ENCODE measurements around the gene HNRNPC. TPM values are rescaled to one million over a fixed set of nuclear protein-coding genes. Genes with fewer than 3 reads are reported as not detected.
A peak's percentile ranks its signal among the peaks of the same experiment; 100 is the strongest.
"Not testable (repeated sequence)": the region's sequence is repeated elsewhere in the genome, so short reads cannot be mapped to it uniquely, and the experiment has no call there.

Gene HNRNPC
- polyA plus RNA-seq, 12 donors: 385 to 728 (median 453) TPM; not detected in 1

DNA sequence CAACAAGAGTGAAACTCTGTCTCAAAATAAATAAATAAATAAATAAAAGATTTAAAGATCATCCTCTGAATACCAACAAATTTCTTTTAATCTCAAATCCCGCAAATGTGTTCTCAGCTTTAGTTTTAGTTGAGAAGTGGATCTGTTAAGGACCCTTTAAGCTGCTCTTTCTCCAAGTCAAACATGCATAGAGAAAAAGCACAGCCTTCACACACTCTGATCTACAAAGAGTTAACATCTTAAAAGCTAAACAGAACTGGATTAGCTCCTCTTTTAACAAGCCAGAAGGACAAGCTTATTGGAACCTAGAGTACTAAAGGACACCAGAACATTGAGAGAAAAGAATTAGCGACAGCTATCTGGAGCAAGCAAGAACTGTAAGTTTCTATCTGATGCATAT, 10.5 kb upstream of the HNRNPC start, which contains the start of gene RPGRIP1:
Gene RPGRIP1 (plus strand): TSS at position 301 of the 400 bp plus-strand sequence. CDS start 7,894 bp downstream, outside the sequence.
- DNase-seq: no peak

DNA sequence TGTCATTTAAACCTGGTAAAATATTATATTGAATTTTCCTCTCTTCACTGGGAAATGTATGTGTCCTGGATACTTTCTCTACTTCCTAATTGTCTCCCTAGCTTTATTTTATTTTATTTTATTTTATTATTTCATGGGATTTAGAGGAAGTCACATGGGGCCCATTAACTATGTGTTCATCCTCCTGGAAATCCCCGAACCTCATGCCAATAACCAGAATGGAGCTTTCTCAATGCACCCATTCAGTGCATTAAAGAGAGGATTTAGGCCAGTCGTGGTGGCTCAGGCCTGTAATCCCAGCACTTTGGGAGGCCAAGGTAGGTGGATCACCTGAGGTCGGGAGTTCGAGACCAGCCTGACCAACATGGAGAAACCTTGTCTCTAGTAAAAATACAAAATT, 9.4 kb upstream of the HNRNPC start:
- DNase-seq: no peak

DNA sequence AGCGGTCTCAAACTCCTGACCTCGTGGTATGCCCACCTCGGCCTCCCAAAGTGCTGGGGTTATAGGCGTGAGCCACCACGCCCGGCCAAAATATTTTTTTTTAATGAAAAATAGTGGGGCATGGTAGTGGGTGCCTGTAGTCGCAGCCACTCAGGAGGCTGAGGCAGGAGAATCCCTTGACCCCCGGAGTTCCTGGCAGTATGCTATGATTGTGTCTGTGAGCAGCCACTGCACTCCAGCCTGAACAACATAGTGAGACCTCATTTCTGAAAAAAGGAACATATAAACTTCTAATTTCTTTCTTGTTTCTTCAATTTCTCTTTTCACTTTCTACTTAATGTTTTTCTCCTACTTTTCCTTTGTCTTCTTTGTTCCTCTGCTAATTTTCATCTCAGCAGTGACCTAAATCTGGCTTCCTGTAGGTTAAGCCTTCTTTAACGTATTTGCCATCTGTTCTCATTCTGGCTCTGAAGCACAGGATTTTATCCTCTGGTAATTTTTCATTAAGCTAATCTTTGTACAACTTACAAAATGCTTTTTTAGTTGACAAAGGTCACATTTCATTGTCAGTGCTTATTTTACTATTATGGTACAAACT, 6.1 kb upstream of the HNRNPC start:
- no peak for DNase-seq

DNA sequence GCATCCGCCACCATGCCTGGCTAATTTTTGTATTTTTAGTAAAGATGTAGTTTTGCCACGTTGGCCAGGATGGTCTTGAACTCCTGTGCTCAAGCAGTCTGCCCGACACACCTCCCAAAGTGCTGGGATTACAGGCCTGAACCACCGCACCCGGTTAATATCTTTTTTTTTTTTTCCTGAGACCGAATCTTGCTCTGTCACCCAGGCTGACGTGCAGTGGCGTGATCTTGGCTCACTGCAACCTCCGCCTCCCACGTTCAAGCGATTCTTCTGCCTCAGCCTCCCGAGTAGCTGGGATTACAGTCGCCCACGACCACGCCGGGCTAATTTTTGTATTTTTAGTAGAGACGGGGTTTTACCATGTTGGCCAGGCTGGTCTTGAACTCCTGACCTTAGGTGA, 3.4 kb upstream of the HNRNPC start:
- not testable (repeated sequence) for DNase-seq

DNA sequence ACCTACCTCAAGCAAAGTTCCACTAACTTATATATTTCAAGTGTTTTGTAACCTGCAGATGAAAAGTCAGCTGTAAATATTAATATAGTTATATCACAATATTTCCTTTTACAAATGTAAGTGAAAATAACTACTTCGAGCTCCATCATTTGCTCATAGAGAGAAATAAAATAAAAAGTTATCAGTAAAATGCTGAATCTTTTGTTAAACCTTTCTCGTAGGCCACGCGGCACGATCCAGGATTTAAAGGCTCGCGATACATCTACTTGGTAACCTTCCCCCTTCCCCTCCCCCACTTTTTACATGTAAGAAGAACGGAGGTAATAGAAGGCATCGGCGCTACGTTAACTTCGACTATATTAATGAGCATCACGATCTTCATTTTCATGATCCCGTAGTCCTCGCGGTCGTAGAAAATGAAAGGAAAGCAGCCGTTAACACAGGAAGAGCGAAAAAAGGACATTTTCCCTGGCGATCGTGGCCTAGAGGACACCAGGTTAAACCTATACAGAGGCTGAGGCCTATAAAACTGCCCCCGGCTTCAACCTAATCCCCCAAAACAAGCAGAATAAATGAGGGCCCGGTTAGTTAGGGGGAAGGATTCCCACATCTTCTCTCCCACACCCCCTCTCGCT, 508 bp downstream of the HNRNPC start:
- peak; percentile 68 for DNase-seq

DNA sequence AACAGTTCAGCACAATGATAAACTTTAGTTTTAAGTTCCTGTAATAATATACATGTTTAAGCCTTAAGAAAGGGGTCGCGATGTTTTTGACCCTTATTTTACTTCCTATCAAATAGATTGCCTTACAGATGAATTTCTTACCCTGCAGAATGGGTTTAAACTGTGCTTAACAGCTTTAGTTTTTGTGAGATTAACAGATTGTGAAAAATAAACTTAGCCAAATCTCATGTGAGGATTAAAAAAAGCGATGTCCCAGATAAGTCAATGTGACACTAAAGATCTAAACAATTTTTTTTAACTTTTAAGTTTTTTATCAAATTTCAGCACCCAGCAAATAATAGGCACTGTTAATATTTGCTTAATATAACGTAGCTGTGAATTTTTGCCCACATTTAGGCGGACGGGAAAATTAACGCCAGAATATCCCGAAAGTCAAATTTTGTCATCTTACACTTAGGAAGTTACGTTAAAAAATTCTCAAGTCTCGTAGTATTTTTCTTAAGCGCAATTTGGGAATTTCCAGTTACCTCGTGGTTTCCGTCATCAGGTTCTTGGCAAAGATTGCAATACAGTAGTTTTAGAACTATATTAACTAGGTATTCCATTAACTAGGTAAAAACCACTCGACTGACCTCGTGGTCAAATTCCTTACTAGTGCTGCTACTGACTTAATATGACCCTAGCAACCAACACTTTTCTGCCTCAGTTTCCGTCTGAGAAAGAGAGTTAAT, 1.2 kb downstream of the HNRNPC start:
- peak; percentile 15 for DNase-seq

DNA sequence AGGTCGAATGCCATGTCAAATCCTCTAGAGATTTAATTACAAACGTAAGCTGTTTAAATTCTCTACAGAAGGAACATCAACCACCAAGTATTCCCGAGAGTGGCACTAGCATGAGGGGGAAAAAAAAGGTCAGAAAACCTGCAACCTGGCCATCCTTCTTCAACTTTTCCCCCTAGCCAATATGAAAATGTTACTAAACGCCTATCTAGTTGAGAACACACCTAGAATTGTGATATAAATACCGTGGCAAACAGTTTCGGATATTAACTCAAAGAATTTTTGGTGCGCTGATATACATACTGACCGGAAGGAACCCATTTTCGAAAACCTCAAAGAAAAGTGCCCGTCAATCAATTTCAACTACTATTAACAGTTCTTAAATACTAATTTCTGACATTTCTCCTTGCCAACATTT, 1.8 kb downstream of the HNRNPC start:
- no peak for DNase-seq

DNA sequence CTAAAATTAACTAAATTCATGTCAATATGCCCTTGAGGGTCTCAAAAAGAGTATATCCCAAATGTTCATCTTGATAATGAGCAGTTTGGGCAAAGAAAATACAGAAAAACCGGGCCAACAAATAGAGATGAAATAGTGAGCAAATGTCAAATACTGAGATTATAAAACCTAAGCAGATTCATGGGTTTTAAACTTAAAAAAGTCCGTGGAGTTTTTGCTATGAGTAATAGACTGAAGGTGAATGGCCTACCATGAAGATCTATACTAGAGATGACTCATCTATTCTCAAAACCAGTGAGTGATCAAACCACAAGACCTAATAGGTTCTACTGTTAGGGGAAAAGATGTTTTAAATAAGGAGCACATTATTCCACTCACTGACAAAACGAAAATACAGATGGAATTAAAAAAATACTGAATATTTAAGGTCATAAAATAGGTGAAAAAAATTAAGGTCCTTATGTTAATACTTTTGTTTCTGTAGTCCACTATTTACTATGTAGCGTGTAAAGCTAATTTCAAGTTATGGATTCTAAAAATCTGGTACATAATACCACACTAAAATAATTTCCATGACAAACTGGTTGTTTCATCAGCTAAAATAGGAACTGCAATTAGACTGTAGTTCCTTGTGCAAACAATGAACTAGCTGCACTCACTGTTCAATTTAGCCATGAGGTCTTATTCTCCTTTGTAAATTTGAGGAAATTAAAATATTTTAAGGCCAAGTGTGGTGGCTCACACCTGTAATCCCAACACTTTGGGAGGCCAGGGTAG, 5.0 kb downstream of the HNRNPC start:
- no peak for DNase-seq

DNA sequence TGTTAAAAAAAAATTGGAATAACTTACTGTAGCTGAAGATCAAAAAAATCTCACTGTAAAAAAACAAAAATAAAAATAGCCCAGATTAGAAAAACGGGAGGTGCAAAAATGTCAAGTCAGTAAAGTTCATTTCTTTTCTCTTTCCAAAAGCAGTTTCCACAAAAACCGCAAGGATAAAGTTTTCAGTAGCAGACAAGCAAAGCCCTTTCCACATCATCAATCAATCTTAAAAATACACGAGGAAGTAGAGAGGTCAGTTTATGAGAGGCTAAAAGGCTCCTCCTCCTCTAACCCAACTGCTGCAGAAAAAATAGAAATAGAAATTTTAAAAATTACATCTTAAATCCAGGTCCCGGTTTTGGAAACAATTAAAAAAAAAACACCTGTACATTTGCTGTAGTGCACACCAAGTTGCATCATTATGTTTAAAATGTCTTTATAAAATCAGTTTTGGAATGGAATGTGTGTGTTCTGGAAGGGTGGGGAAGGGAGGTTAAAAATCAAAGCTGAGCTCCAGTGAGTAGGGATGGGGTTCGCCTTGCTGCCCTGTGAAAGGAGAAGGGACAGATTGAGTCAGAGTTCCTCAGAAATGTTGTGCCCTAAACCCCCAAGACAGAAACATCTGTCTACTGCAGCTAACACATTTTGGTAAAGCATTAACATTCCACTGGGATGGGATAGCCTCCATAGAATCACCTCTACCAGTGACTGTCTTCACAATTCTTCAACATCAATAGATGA, 5.8 kb downstream of the HNRNPC start:
- no peak for DNase-seq

DNA sequence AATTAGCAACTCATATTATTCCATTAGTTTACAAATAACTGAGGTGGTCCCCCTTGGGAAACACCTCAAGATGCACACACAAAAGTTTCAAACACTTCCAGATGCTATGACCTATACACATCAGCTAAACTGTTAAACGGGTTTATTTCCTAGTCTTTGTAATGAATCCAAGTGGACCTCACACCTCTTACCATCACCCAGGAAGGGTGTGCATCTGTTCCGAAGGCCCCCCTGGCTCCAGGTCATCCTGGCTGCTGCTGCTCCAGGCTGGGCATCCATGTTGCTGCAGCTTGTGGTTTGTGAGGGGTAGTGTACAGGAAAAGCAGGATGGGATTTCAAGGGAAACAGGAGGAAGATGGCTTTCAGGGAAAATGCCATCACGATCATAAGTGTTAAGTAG, 6.8 kb downstream of the HNRNPC start:
- DNase-seq: no peak

DNA sequence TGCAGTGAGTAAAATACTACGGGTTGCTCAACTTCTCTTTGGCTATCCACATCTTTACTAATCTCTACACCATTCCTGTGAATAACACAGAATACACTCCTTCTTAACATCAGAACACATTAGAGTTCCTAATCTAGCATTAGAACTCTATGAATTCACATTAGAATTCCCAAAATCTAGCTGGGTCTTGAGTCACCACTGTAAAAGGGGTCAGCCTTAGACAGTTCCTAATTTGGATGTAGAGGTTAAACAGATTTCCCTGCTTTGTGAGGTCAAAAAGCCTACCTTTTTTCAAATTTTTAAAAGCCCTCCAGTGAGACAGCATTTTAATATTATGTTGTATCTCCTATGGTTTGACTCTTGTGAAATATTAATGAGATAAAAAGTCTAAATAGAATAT, 7.4 kb downstream of the HNRNPC start:
- DNase-seq: no peak

DNA sequence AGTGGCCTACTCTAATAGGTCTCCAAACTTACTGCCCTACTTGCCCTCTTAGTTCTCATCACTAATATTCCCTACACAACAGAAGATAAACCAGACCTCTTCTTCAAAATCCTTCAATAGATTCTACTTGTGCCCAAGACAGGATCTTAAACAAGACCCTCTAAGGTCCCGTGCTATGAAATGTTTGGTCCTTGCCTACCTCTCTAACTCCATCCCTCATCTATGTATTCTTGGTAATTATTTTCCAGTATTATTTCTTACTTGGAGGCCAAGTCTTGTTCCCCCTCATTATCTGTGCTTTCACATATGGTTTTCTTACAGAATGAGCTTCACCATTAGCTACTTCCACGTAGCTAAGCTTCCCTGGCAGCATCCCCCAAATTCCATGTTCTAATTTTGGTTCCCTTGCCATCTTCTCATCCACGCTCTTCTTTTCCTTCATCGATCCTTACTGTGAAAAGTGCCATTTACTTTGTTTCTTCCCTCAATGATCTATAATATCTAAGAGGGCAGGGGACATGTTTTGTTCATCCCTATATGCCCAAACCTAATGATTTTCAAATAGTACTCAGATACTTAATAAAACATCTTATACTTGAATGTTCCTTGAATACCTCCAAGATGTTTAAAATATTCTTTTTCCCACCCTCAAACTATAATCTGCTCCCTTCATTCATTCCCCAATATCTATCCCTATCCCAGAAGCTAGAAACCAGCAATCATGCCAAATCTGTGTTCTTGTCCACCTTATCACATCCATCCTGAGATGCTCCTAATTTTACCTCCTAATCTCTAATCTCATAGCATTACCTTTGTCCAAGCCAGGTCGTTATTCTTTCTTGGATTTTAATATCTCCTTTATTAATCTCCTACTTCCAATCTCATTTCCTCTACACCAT, 10.1 kb downstream of the HNRNPC start:
- no peak for DNase-seq

DNA sequence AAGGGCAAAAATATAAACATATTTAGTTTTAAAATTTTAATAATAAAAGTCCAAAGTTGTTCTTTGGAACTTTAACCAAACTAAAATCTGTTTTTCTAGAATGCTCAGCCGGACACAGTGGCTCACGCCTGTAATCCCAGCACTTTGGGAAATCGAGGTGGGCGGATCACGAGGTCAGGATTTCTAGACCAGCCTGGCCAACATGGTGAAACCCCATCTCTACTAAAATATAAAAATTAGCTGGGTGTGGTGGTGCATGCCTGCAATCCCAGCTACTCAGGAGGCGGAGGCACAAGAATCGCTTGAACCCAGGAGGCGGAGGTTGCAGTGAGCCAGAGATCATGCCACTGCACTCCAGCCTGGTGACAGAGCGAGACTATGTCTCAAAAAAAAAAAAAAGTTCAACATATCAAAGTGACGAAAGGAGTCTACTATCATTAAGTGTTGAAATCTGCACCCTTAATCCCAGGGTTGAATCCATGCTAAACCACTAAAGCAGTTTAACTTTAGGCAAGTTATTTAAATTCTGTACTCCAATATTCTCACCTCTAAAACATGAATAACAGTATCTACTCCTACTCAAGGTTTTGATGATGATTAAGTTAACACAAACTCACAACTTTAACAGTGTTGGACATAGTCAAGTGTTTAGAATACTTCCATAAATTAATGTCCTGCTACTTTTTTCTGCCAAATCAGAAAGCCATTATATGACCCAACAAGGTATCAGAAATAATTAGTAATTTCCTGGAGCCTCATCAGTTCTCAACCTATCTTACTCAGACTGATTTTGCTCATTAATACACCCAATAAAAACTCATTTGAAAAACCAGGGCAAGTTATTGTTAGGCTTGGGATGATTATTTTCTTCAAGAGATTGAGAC, 11.0 kb downstream of the HNRNPC start:
- DNase-seq: no peak

DNA sequence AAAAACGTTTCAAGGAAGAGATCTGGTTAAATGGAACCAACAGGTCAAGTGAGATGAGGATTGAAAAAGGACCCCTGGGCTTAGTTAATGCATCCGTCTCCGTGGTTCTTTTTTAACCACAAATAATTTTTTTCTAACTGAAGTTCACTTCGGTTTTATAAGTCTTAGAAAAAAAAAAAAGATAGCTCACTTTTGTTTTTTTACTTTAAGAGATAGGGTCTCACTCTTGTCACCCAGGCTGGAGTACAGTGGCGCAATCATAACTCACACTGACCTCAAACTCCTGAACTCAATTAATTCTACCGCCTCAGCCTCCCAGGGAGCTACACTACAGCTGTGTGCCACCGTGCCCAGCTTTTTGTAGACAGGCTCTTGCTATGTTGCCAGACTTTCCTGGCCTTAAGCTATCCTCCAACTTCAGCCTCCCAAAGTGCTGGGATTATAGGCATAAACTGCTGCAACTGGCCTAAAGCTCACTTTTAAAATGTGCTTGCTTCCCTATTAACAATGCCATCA, 11.8 kb downstream of the HNRNPC start:
- no peak for DNase-seq

DNA sequence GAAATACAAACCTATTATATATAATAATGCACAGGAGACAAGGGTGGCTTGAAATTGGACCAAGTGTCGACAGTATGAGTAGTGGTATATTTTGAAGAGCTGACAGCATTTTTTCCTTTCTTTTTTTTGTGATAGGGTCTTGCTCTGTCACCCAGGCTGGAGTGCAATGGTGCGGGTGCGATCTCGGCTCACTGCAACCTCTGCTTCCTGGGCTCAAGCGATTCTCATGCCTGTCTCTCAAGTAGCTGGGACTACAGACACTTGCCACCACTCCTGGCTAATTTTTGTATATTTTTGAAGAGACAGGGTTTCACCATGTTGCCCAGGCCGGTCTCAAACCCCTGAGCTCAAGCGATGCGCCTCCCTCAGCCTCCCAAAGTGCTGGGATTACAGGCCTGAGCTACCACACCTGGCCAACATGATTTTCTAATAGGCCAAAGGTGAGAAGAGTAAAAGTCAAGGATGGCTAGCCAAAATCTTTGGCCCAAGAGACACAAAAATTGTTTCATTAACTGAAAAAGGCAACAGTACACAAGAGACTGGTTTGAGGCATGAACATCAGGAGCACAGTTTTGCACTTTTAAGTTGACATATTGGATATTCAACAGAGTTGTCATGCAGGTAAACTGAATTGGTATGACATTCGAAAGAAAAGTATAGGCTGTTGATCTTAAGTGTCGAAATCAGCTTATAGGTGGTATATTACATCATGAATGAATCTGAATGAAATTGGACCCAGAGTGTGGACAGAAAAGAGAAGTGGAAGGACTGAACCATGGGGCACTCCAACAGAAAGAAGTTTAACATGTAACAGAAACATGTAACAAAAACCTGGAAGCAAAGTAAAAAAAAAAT, 12.5 kb downstream of the HNRNPC start:
- DNase-seq: no peak

DNA sequence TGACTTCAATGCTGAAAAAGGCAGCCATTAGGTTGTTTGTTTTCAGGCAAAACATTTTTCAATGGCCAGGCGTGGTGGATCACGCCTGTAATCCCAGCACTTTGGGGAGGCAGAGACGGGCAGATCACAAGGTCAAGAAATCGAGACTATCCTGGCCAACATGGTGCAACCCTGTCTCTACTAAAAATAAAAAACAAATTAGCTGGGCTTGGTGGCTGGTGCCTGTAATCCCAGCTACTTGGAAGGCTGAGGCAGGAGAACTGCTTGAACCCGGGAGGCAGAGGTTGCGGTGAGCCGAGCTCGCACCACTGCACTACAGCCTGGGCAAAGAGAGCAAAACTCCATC, 13.2 kb downstream of the HNRNPC start:
- not testable (repeated sequence) for DNase-seq

DNA sequence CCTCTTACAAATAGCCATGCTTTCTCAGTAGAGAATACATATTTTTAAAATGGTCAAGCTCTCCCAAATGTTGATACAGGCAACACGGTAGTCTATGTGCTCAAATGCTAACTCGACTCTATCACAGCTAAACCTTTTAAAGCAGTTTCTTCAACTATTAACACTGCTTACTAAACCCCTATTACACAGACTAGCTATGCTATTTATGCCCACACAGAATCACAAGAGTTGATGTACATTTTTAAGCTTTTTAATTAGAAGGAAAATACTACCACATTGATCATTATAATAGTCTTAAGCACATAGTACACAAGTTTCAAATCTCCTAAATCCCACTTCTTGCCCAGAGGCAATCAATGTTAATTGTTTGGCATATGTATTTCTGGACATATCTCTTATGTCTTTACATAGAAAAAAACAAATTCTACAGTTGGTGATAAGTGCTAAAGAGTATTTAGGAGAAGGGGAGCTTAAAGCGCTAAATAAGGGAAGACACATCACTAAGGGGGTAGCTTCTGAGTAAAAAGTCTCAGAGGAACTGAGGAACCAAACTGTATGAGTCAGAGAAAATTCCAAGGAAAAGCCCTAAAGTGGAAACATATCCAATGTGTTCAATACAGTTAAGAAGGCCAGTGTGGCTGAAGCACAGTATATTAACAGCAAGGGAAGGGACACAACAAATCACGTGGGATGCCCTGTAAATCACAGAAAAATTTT, 13.7 kb downstream of the HNRNPC start:
- no peak for DNase-seq

DNA sequence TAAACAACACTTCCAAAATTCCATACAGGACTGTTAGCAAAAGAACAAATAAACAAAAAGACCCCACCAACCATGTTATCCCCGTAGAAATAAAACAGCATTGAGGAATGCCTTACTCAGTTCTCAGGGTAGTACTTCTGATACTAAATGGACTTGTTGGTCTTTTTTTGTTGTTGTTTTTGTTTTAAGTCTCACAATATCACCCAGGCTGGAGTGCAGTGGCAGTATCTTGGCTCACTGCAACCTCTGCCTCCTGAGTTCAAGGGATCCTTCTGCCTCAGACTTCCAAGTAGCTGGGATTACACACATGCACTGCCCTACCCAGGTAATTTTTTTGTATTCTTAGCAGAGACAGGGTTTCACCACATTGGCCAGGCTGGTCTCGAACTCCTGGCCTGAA, 17.1 kb downstream of the HNRNPC start:
- no peak for DNase-seq

All from muscle of arm (tissue), 12 donors.